Breast epithelium (tissue), 4 donors: ENCODE results near the gene OR52M1. TPM values are rescaled to one million over a fixed set of nuclear protein-coding genes. Genes with fewer than 3 reads are reported as not detected.

Experiments used
- DNase-seq, 2 donors: peaks; one replicate each; pipeline ENCODE4 v3.0.0-alpha.2; 2019; ENCODE audit warnings: low spot score in 2 of 2
- H3K27ac ChIP-seq, 2 donors: fragments of 200-600 bp; sonication (generic) in 1 of 2; one replicate each; pipeline ENCODE4 v1.5.1; 2016 to 2019; ENCODE audit warnings: mild to moderate bottlenecking in 1 of 2
- H3K27me3 ChIP-seq, 2 donors: fragments of 200-600 bp; sonication (generic) in 1 of 2; one replicate each; pipeline versions ENCODE4 v1.5.1 to v1.6.0; 2017 to 2019; ENCODE audit warnings: control low read depth in 1 of 2, mild to moderate bottlenecking in 1 of 2
- H3K36me3 ChIP-seq: fragments of 200-600 bp; one replicate; pipeline ENCODE4 v1.5.1; 2019
- H3K4me1 ChIP-seq, 2 donors: fragments of 200-600 bp; sonication (generic); one replicate each; pipeline ENCODE4 v1.5.1; 2016 to 2019; ENCODE audit warnings: control low read depth in 1 of 2
- H3K4me3 ChIP-seq, 3 donors: fragments of 200-600 bp; sonication (generic); 1 replicate in 2 of 3; 2 replicates in 1 of 3; pipeline ENCODE4 v1.5.1; 2016 to 2019; ENCODE audit warnings: mild to moderate bottlenecking in 3 of 3, moderate library complexity in 2 of 3
- H3K9me3 ChIP-seq, 2 donors: fragments of 200-600 bp; sonication (generic) in 1 of 2; one replicate each; pipeline ENCODE4 v1.5.1; 2016 to 2019; ENCODE audit warnings: control low read depth in 1 of 2
- POLR2A ChIP-seq: fragments of 450-650 bp; IDR thresholded peaks from one replicate; pipeline ENCODE4 v1.6.1; 2016; ENCODE audit warnings: antibody characterized with exemption, mild to moderate bottlenecking, moderate library complexity
- POLR2AphosphoS5 ChIP-seq, 3 donors: sonication (generic); formaldehyde crosslinking; IDR thresholded peaks; one replicate each; pipeline ENCODE4 v1.6.1; 2017; ENCODE audit warnings: antibody characterized with exemption in 3 of 3
- intact Hi-C: fragments of 100-400 bp; cut with DNase I; formaldehyde crosslinking; loops from one replicate; pipeline ENCODE4 v1.15.1; 2023; ENCODE audit warnings: low total_unique reads
- total RNA-seq, 3 donors: library from RNA; depleted of rRNA; stranded (reverse); fragments of >200 nt; gene quantifications; one replicate each; pipeline ENCODE4 v1.1.0, GENCODE V29; 2016
- TF ChIP-seq, protein P1 (sequence below), 3 donors: fragments of 450-650 bp; IDR thresholded peaks; one replicate each; pipeline ENCODE4 v1.5.1; 2016 to 2017; ENCODE audit warnings: antibody characterized with exemption in 3 of 3, mild to moderate bottlenecking in 3 of 3, moderate library complexity in 3 of 3

OR52M1 gene
- total RNA-seq, 3 donors from 2014 or later = not detected

DNA sequence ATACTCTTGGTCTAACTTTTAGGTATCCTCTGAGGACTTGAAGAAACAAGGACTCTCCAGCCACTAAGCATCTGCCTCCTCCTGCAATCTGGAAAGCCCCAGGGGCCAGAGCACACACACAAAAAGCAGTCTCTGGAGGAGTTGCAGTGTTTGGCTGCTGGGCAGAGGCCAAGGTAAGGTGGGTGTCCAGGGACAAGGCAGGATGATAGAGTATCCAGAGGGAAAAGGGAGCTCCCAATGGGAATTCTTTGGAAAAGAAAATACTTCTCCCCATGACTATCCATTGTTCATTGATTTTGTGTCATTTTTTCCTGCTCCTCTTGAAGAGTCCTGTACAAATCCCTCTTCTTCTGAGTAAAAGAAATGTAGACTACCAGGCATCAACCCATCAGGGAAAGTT lies 36.5 kb downstream of the OR52M1 start, which contains the start of gene OR52I2:
Gene OR52I2 (plus strand): TSS at position 301 of the 400 bp plus-strand sequence.
- intact Hi-C loops = no loop called here
- TF ChIP-seq POLR2AphosphoS5 (IDR thresholded peaks at IDR 0.05) (no peak), POLR2A (no peak)
- TF ChIP-seq, protein P1, sequence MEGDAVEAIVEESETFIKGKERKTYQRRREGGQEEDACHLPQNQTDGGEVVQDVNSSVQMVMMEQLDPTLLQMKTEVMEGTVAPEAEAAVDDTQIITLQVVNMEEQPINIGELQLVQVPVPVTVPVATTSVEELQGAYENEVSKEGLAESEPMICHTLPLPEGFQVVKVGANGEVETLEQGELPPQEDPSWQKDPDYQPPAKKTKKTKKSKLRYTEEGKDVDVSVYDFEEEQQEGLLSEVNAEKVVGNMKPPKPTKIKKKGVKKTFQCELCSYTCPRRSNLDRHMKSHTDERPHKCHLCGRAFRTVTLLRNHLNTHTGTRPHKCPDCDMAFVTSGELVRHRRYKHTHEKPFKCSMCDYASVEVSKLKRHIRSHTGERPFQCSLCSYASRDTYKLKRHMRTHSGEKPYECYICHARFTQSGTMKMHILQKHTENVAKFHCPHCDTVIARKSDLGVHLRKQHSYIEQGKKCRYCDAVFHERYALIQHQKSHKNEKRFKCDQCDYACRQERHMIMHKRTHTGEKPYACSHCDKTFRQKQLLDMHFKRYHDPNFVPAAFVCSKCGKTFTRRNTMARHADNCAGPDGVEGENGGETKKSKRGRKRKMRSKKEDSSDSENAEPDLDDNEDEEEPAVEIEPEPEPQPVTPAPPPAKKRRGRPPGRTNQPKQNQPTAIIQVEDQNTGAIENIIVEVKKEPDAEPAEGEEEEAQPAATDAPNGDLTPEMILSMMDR (IDR thresholded peaks at IDR 0.05) = no peak
- Histone ChIP-seq H3K9me3 (no peaks in the 10 kb centered on the region), H3K27me3 (peaks cover 0 to 6% of the 10 kb centered on the region in 2 donors), H3K4me3 (no peak within 1 kb of the TSS), H3K36me3 (no peaks in the 10 kb centered on the region), H3K4me1 (no peaks in the 10 kb centered on the region), H3K27ac (no peak within 1 kb of the TSS)
- no peak for DNase-seq

DNA sequence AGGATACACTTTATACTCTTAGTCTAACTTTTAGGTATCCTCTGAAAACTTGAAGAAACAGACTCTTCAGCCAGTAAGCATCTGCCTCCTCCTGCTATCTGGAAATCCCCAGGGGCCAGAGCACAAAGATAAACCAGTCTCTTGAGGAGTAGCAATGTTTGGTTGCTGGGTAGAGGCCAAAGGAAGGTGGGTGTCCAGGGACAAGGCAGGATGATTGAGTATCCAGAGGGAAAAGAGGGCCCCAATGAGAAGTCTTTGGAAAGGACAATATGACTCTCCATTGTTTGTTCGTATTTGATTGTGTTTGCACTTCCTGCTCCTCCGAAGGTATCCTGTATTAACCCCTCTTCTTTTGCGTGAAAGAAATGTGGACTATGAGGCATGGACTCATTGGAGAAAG lies 44.0 kb downstream of the OR52M1 start:
- no peak overlapping the region for H3K4me3 ChIP-seq
- peaks cover 0 to 6% of the 10 kb centered on the region in 2 donors for H3K27me3 ChIP-seq
- H3K27ac ChIP-seq = no peak overlapping the region
- intact Hi-C loops = no loop called here
- H3K36me3 ChIP-seq = no peaks in the 10 kb centered on the region
- TF ChIP-seq POLR2AphosphoS5 (IDR thresholded peaks at IDR 0.05) (no peak), POLR2A (no peak)
- TF ChIP-seq, protein P1 (IDR thresholded peaks at IDR 0.05) = no peak
- no peak for DNase-seq
- H3K9me3 ChIP-seq = no peaks in the 10 kb centered on the region
- no peaks in the 10 kb centered on the region for H3K4me1 ChIP-seq

DNA sequence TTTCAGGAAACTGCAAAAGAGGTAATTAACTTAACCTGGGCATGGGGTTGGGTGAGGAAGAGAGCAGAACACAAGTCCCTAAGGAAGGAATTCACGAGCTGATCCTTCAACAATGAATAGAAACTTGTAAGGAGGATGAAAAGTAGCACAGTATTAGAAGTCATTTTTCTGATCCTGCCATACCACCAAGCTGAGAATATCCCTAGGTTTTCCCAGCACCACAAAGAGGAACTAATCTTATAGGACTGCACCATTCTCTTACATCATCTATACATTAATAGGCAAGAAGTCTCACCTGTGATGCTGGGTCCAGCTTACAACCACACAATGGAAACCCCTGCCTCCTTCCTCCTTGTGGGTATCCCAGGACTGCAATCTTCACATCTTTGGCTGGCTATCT lies 48.7 kb downstream of the OR52M1 start, which contains the start of gene OR52I1:
Gene OR52I1 (plus strand): TSS at position 301 of the 400 bp plus-strand sequence. CDS start 0 bp downstream, at position 301.
- no peaks in the 10 kb centered on the region for H3K9me3 ChIP-seq
- H3K36me3 ChIP-seq = no peaks in the 10 kb centered on the region
- no peaks in the 10 kb centered on the region for H3K4me1 ChIP-seq
- no peak within 1 kb of the TSS for H3K4me3 ChIP-seq
- DNase-seq = no peak
- intact Hi-C loops = no loop called here
- TF ChIP-seq POLR2AphosphoS5 (IDR thresholded peaks at IDR 0.05) = no peak
- no peak for TF ChIP-seq POLR2A
- TF ChIP-seq, protein P1 (IDR thresholded peaks at IDR 0.05) = no peak
- H3K27me3 ChIP-seq = no peaks in the 10 kb centered on the region
- no peak within 1 kb of the TSS for H3K27ac ChIP-seq

Other genes starting within 250 kb of the OR52M1 start
- not detected for gene OR52B4, start 176.8 kb upstream of the OR52M1 start, total RNA-seq
- 10 to 100 TPM; 12.5 to 17.7 (median 14.1) TPM for gene TRIM21, start 151.5 kb upstream of the OR52M1 start, total RNA-seq
- not detected for gene OR52K2, start 95.9 kb upstream of the OR52M1 start, total RNA-seq
- under 1 TPM in 2 of 3 donors, not detected in 1; under 0.01 TPM for gene OR52K1, start 62.5 kb upstream of the OR52M1 start, total RNA-seq
- gene OR52I2, start 36.6 kb downstream of the OR52M1 start, total RNA-seq = not detected
- not detected for gene OR52I1, start 48.8 kb downstream of the OR52M1 start, total RNA-seq
- 10 to 100 TPM; 12.6 to 30.0 (median 19.3) TPM for gene TRIM68, start 63.0 kb downstream of the OR52M1 start, total RNA-seq
- gene OR51D1, start 92.3 kb downstream of the OR52M1 start, total RNA-seq = not detected
- under 1 TPM; 0.29 to 0.33 (median 0.32) TPM for gene OR51E1, start 98.8 kb downstream of the OR52M1 start, total RNA-seq
- not detected for gene OR51E2, start 152.7 kb downstream of the OR52M1 start, total RNA-seq
- gene MMP26, start 159.6 kb downstream of the OR52M1 start, total RNA-seq = not detected
- gene OR51F1, start 224.7 kb downstream of the OR52M1 start, total RNA-seq = not detected